Testis (tissue), 2 donors: ENCODE measurements around the gene SBK1.

Experiments used
- POLR2A ChIP-seq: fragments of 450-650 bp; IDR thresholded peaks from one replicate; pipeline ENCODE4 v1.6.1; 2017; ENCODE audit warnings: antibody characterized with exemption, mild to moderate bottlenecking, moderate library complexity
- TF ChIP-seq, protein P1 (sequence below), 3 experiments: fragments of 450-650 bp in 2 of 3; fragments of 200-600 bp in 1 of 3; sonication (generic) in 1 of 3; IDR thresholded peaks; one replicate each; pipeline ENCODE4 v1.5.1; 2016 to 2019; ENCODE audit warnings: antibody characterized with exemption in 3 of 3, mild to moderate bottlenecking in 2 of 3, moderate library complexity in 1 of 3

DNA sequence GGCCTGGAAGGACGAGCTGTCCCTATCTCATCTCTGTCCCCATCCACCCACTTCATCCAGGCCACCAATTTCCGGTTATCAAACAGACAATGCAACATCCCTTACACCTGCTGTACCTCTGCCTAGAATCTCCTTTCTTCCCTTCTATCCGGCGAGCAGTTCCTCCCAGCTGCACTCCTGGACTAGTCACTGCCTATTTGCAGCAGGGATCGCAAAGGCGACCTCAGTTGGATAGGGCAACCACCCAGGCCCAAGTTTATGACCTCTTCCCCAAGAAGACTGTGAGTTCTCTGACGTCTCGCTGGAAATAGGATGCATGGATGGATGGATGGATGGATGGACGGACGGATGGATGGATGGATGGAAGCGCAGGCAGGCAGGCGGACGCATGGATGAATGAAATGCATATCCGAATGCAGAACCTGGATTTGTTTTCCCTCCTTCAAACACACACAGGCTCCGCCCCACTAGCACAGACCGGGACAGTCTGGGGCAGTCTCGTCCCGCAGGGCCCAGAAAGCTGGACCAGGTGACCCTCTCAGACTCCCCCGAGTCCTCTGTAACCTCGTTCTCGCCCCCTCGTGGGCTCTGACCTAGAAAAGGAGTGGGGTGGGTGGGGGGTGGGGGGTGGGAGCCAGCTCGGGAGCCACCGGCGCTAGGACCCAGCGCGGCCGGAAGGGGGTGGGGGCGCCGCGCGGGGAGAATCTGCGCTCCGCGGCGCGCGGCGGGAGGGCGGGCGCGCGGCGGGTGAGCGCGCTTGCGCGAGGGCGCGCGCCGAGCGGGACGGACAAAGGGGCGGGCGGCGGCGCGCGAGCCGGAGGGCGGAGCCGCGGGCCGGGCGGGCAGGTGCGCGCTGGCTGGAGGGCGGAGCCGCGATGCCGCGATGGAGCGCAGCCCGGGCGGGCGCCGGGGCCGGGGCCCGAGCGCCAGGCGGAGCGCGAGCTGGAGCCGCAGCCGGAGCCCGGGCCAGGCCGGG, at the start of gene SBK1:
- TF ChIP-seq, protein P1, sequence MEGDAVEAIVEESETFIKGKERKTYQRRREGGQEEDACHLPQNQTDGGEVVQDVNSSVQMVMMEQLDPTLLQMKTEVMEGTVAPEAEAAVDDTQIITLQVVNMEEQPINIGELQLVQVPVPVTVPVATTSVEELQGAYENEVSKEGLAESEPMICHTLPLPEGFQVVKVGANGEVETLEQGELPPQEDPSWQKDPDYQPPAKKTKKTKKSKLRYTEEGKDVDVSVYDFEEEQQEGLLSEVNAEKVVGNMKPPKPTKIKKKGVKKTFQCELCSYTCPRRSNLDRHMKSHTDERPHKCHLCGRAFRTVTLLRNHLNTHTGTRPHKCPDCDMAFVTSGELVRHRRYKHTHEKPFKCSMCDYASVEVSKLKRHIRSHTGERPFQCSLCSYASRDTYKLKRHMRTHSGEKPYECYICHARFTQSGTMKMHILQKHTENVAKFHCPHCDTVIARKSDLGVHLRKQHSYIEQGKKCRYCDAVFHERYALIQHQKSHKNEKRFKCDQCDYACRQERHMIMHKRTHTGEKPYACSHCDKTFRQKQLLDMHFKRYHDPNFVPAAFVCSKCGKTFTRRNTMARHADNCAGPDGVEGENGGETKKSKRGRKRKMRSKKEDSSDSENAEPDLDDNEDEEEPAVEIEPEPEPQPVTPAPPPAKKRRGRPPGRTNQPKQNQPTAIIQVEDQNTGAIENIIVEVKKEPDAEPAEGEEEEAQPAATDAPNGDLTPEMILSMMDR (IDR thresholded peaks at IDR 0.05) = no peak
- no peak for TF ChIP-seq POLR2A
